Panc1 (cell line): ENCODE data around the gene PRR19.

Experiments
- CTCF ChIP-seq: fragments of 450-650 bp; IDR thresholded peaks from 2 replicates; pipeline ENCODE4 v1.5.1; 2017; ENCODE audit warnings: mild to moderate bottlenecking
- POLR2AphosphoS5 ChIP-seq: IDR thresholded peaks from 2 replicates; pipeline ENCODE4 v1.6.1; 2012; ENCODE audit warnings: mild to moderate bottlenecking, low read depth, low read length, moderate library complexity
- REST ChIP-seq, 2 experiments: IDR thresholded peaks; 2 replicates each; pipeline ENCODE4 v1.6.1; 2011 to 2012; ENCODE audit warnings: low read depth in 2 of 2, control low read depth in 1 of 2, low read length in 1 of 2, mild to moderate bottlenecking in 1 of 2, moderate library complexity in 1 of 2; ENCODE audit not compliant: insufficient read depth in 1 of 2
- SIN3A ChIP-seq: IDR thresholded peaks from 2 replicates; pipeline ENCODE4 v1.6.1; 2012; ENCODE audit warnings: low read depth, mild to moderate bottlenecking, low read length, moderate library complexity, borderline replicate concordance; ENCODE audit not compliant: insufficient read depth
- TCF7L2 ChIP-seq: IDR thresholded peaks from 2 replicates; pipeline ENCODE4 v1.6.1; 2011; ENCODE audit warnings: mild to moderate bottlenecking, low read depth, low read length, inconsistent platforms

- TF ChIP-seq REST (IDR thresholded peaks at IDR 0.05; ENCODE audit: insufficient read depth in 1 of 2, low read depth in 2 of 2, low read length in 1 of 2) (no peak), POLR2AphosphoS5 (no peak), CTCF (no peak), TCF7L2 (no peak), SIN3A (no peak)
These were observed 25.4 kb downstream of the PRR19 start for GRCh38 chr19:42327381-42327780.
